ENCODE data around the gene RRBP1. TPM values are rescaled to one million over a fixed set of nuclear protein-coding genes. Genes with fewer than 3 reads are reported as not detected.

RRBP1 gene
- total and polyA plus RNA-seq, 2 of the 4 experiments (the other 2 are of a cell fraction), result 90.2 to 136 TPM

GRCh38 chr20:17652411-17652810, 29.6 kb downstream of the RRBP1 start:
- H3K36me3 ChIP-seq (ENCODE audit: control insufficient read depth, insufficient read depth, low read length), result peaks cover 52% of the 10 kb centered on the region
- in situ Hi-C loops (cut with MboI; ENCODE audit: low sequenced_read_pairs), result no loop called here
- H3K56ac ChIP-seq (ENCODE audit: extremely low read depth, insufficient read depth, low read length), result no peak overlapping the region
- H2BK120ac ChIP-seq (ENCODE audit: low read depth, low read length), result no peak overlapping the region
- 93% methylated on average over 3 of the region's 10 CpGs; no CpG with 5 or more reads in 1 of the 2 experiments for WGBS, 2 experiments (ENCODE audit: extremely low coverage in 2 of 2, insufficient read length in 1 of 2)
- H3K79me1 ChIP-seq (ENCODE audit: low read depth in 1 of 2, low read length in 2 of 2), result peaks cover 25 to 95% of the 10 kb centered on the region in 2 experiments
- DNase-seq, result no peak
- no peak overlapping the region for H3K9ac ChIP-seq (ENCODE audit: low read depth, low read length)
- no peak overlapping the region for H3K4me3 ChIP-seq (ENCODE audit: insufficient read depth, low read depth, low read length)
- no peak overlapping the region for H2BK5ac ChIP-seq (ENCODE audit: low read depth, low read length, poor library complexity, severe bottlenecking)
- no peak overlapping the region for H3K18ac ChIP-seq (ENCODE audit: low read depth, low read length)
- no TSS peak for BruUV-seq (replicated peaks)
- peak overlapping the region; percentile 38; the same call in 1 of the 2 replicates for H3K27ac ChIP-seq (ENCODE audit: insufficient read depth, low read length)
- H4K91ac ChIP-seq (ENCODE audit: insufficient read depth, low read depth, low read length), result no peak overlapping the region
- peaks cover 42% of the 10 kb centered on the region for H3K4me1 ChIP-seq (ENCODE audit: control insufficient read depth, insufficient read depth, low read length)
- no peak overlapping the region for H2AFZ ChIP-seq (replicated peaks; ENCODE audit: low read length, poor library complexity)
- ChIA-PET CTCF (no interaction called here), POLR2A (ENCODE audit: unreplicated experiment) (no interaction called here)
- ATAC-seq (ENCODE audit: low read depth), result peak; percentile 7; the same call in 1 of the 2 replicates
- H3K9me3 ChIP-seq (ENCODE audit: control insufficient read depth, insufficient read depth, low read length), result no peaks in the 10 kb centered on the region
- H3K4ac ChIP-seq (ENCODE audit: low read depth, low read length), result no peak overlapping the region
- intact Hi-C loops (cut with micrococcal nuclease), result loop anchor here (5.0 kb wide), 1 partner anchor 285 kb away; no protein-coding TSS in a partner anchor
- H2AK5ac ChIP-seq (ENCODE audit: low read depth, low read length), result no peak overlapping the region
- H3K4me2 ChIP-seq (ENCODE audit: low read depth, low read length), result no peak overlapping the region
- peaks cover 21% of the 10 kb centered on the region; the same call in 1 of the 2 replicates for H3K9me1 ChIP-seq (ENCODE audit: insufficient read depth, low read length)
- no peak overlapping the region for H2AK9ac ChIP-seq (replicated peaks; ENCODE audit: low read depth, low read length, poor library complexity)
- H3K14ac ChIP-seq (replicated peaks; ENCODE audit: low read depth, low read length), result no peak overlapping the region
- peaks cover 99% of the 10 kb centered on the region for H4K20me1 ChIP-seq (ENCODE audit: insufficient read depth, low read length)
- TF ChIP-seq RCOR1 (IDR thresholded peaks at IDR 0.05; ENCODE audit: insufficient replicate concordance, low read length), result no peak
- no peak for TF ChIP-seq SMC3 (IDR thresholded peaks at IDR 0.05; ENCODE audit: low read depth, low read length)
- no peak for TF ChIP-seq FOS (IDR thresholded peaks at IDR 0.05; ENCODE audit: low read depth, low read length)
- no peak for TF ChIP-seq CTCF (conservative IDR thresholded peaks at IDR 0.05; ENCODE audit: low read depth, low read length)
- no peak for TF ChIP-seq USF2 (IDR thresholded peaks at IDR 0.05; ENCODE audit: low read depth, low read length)
- no peak for TF ChIP-seq ELK1 (IDR thresholded peaks at IDR 0.05; ENCODE audit: borderline replicate concordance, low read depth, low read length)
- no peak for TF ChIP-seq MAFK (IDR thresholded peaks at IDR 0.05; ENCODE audit: low read depth, low read length)
- TF ChIP-seq CEBPB (IDR thresholded peaks at IDR 0.05; ENCODE audit: low read depth, low read length), result no peak
- TF ChIP-seq NFE2L2 (IDR thresholded peaks at IDR 0.05; ENCODE audit: low read depth, low read length), result no peak
- TF ChIP-seq CHD1 (IDR thresholded peaks at IDR 0.05; ENCODE audit: low read depth, low read length), result no peak
- no peak for TF ChIP-seq BHLHE40 (IDR thresholded peaks at IDR 0.05; ENCODE audit: low read depth, low read length)
- no peak for TF ChIP-seq MXI1 (IDR thresholded peaks at IDR 0.05; ENCODE audit: borderline replicate concordance, low read depth, low read length)
- TF ChIP-seq POLR2A (IDR thresholded peaks at IDR 0.05; ENCODE audit: low read depth, low read length), result no peak
- TF ChIP-seq MAZ (IDR thresholded peaks at IDR 0.05; ENCODE audit: borderline replicate concordance, low read depth, low read length), result no peak
- TF ChIP-seq RAD21 (IDR thresholded peaks at IDR 0.05; ENCODE audit: low read length), result no peak
- H4K5ac ChIP-seq (ENCODE audit: low read depth, low read length), result no peak overlapping the region
- H3K23ac ChIP-seq (ENCODE audit: low read depth, low read length), result no peak overlapping the region
- H2BK15ac ChIP-seq (ENCODE audit: low read depth, low read length), result no peak overlapping the region
- no peaks in the 10 kb centered on the region for H3K27me3 ChIP-seq (ENCODE audit: control insufficient read depth, insufficient read depth, low read length)
- no peak overlapping the region for H4K8ac ChIP-seq (ENCODE audit: low read depth in 2 of 2, low read length in 2 of 2)
- dilution Hi-C loops (cut with HindIII; ENCODE audit: low sequenced_read_pairs, unreplicated experiment), result no loop called here
- H2BK20ac ChIP-seq (ENCODE audit: low read depth, low read length), result no peak overlapping the region
